AG08396 (cell line): ENCODE measurements around the gene TEX38.
"Not testable (repeated sequence)": the region's sequence is repeated elsewhere in the genome, so short reads cannot be mapped to it uniquely, and the experiment has no call there.

Source experiments
- DNase-seq: peaks from one replicate; pipeline ENCODE4 v3.0.0; 2012; ENCODE audit warnings: low spot score, mixed read lengths

Gene TEX38

DNA sequence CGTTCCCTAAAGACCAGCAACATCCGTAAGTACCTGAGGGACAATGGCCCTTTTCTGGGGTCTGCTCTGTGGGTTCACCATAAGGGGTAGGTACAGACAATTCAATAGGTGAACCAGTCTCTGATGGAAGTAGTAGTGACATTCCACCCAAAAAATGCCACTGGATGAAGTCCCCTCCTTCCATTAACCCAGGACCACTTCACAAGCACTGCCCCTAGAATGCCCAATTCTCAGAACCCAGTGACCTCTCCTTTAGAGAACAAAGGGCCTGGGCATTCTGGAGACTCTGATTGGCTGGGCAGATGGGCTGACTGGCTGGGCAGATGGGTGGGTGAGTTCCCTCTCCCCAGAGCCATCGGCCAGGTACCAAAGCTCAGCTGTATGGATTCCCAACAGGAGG, at the start of gene TEX38:
TSS of gene TEX38 (plus strand) at position 301 of the 400 bp plus-strand sequence. CDS start at position 382, 81 bp downstream.
- DNase-seq = no peak

DNA sequence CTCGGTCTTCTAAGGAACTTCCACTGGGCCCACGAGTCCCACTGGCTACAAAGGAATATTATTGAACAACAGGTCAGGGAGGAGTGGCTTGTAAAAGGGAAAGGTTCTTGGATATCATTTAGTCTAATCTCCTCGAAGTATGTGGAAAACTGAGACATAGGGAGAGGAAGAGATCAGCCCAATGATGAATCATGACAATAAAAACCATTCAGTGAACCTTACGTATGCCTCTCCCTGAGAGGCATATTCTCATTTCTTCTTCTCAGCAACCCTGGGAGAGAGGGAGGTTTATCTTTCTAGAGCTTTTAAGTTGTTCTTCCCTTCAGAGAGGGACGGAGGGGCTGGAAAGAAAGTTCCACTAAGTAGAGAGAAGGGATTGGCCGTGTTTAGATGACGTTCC, 49.7 kb upstream of the TEX38 start:
- no peak for DNase-seq

DNA sequence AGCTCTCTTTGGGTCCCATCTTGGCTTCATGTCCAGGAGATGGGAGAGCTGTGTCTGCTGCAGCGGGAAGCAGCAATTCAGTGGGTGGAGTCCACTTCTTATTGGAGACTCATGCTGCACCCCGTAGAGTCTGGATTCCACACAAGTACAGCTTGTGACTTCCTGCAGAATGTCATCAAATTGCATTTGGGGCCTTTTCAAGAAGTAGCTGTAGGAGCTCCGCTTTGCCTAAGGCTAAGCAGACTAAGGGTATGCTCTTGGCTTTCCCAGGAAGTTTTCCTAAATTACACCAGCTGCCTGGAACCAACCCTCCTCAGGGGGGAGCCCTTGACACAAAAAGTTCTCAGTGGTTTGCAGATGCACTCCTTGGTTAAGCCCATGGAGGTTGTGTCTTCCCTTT, 49.3 kb upstream of the TEX38 start:
- DNase-seq = peak; percentile 38

DNA sequence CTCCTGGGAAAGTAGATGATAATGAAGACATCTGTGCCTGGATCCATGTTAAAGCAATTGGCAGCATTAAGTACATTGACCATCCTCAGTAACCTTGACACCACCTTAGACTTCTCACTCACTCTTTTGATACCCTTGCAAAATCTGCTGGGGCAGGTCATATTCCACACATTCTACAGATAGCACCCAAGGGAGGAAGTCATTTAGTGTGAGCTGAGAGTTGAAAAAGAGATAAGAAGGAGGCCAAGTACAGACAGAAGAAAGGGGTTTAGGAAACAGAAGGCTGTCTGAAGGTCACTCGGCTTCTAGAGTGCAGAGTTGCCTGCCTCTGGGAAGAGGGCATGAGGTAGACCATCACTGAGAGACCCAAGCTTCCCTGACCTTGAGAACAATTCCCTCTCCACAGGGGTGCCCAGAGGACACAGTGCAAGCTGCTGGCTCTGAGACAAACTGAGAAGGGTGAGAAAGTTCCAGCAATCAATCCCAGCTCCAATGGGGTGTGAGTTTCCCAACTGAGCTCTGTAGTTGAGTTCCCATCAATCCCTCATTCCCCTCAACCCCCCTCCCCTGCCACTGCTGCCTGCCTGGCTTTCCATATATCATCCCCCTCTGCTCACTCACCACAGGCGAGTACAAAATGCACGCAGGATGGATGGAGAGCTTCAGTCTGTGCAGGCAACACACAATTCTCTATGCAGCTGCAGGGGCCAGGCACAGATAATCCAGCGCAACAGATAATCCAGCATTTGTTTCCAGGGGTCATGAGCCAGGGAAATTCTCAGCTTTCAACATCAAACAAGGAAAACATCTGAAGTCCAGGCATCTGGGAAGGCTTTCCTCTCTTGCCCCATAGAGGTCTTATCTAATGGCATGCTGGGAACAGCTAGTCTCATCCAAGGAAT, 47.7 kb upstream of the TEX38 start:
- DNase-seq = no peak

DNA sequence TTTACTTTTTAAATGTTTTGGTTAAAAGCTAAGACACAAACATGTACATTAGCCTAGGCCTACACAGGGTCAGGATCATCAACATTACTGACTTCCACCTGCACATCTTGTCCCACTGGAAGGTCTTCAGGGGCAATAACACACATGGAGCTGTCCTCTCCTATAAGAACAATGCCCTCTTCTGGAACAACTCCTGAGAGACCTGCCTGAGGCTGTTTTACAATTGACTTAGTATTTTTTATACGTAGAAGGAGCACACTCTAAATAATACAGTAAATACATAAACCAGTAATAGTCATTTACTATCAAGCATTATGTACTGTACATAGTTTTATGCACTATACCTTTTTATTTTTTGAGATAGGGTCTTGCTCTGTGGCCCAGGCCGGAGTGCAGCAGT, 40.9 kb upstream of the TEX38 start:
- DNase-seq = no peak

DNA sequence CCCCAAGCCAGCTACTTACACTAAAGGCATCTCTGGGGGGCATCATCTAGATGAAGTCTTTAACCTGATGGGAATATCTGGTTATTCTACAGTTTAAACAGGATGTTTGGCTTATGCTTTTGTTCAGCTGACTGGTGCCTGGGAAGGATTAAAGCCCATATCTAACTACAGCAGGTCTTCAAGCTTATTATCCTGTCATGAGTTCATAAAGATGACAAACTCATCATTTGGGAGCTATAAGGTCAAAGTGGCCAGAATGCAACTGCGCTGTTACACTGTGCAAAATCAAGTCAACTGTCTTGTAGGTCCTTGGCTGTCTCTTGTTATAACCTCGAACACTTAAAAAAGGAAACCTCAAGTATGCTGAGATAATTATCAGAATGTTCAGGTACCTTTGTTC, 36.4 kb upstream of the TEX38 start:
- DNase-seq = no peak

DNA sequence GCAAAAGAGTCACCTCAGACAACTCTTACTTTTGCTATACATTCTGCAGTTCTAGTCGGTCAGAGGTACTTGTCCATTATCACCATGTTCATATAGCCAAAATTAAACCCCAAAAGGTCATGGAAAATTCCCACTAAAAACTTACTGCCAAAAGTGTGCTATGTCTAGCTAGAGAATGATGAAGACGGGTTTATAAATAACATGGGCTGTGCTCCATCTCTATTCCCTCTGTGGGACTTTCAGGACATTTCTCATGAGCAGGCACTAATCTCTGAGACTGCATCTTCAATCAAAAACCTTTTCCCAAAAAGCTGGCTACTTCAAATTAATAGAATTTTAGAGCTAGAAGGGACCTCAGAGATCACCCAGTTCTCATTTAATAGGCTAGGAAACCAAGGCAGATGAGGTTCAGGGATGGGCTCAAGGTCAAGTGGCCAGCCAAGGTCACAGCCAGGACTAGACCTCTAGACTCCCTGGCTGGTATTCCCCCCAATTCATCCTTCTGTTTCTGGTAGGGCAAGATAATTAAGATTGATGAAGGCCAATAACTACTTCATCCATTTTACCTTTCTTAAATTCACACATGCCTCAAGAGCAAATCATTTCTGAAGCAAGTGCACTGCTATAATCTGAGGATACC, 34.1 kb upstream of the TEX38 start:
- no peak for DNase-seq

DNA sequence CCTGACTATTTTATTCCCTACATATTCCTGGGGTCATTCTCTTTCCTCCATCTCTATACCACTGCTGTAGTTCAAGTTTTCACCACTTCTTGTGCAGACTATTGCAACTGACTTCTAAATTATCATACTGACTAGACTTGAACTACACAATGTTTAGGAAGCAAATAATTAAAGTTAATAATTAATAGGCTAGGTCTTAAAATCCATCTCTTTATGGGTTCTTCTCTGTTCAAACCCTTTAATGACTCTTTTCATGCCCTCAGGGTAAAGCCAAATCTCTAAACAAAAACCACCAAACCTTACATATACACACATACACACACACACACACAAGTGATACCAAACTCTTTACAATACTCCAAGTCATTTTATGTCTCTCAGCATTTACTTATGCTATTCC, 32.7 kb upstream of the TEX38 start:
- DNase-seq = no peak

DNA sequence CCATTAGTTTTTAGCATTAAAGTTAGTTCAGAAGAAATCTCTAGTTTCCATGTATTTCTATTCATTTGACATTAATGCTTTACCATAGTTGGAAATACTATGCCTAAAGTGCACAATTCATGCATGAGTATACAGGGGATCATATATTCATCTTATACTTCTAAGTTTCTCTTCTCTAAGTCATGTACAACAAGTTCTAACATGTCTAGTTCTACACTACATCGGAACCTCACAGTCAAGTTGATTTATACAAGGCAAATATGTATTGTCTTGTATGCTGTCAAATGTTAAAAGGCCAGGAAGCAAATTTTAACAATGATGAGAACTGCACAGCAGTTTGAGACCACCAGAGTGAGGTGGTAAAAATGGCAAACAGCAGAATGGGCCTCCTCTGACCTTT, 32.1 kb upstream of the TEX38 start:
- DNase-seq = no peak

DNA sequence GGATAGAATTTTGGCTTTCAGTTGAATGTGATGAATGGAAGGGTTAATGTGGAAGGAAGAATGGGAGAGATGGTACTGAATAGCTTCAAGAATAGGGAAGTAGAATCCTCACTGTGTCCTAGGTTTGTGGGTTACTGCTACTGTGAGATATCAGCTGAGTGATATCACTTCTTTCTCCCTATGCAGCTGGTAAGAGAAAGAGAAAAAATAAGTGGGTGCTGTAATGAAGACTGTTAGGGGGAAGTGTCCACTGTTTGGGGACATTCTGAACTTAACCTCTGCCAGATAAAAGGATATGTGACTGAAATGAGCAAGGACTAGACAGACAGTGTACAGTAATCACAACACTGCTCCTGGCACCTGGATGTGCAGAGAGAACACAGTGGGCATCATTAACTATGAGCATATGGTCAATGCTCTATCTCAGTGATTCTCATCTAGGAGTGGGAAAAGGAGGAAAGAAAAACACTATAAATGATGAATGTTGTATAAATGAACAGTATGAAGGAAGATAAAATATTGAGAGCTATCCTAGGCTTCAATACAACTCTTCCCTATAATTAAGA, 29.5 kb upstream of the TEX38 start:
- no peak for DNase-seq

DNA sequence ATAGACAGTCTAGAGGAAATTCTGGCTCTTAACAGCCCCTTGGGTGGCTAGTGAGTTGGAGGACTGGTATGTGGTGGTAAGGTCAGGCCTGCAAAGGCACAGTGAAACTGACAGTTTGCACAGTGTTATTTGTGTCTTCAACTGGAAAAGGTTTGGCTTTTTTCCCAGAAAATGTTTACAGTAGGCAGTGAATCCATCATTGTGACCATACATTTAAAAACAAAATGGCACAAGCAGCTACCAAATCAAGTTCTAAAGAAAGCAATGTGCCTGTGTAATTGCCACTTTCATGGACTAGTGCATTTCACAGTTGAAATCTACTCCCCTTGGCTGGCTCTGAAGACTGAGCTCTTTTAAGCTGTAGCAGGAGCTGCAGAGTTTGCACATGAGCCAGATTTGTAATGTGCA, 28.3 kb upstream of the TEX38 start:
- peak; percentile 75 for DNase-seq

DNA sequence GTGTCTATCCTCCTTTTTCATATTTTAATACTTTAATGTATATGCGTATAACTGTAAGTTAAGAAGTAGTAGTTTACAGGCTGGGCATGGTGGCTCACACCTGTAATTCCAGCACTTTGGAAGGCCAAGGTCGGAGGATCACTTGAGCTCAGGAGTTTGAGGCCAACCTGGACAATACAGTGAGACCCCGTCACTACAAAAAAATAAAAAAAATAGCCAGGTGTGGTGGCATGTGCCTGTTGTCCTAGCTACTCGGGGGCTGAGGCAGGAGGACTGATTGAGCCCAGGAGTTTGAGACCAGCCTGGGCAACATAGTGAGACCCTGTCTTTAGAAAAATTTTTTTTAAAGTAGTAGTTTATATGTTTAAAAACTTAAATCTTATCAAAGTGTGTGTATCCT, 25.8 kb upstream of the TEX38 start:
- no peak for DNase-seq

DNA sequence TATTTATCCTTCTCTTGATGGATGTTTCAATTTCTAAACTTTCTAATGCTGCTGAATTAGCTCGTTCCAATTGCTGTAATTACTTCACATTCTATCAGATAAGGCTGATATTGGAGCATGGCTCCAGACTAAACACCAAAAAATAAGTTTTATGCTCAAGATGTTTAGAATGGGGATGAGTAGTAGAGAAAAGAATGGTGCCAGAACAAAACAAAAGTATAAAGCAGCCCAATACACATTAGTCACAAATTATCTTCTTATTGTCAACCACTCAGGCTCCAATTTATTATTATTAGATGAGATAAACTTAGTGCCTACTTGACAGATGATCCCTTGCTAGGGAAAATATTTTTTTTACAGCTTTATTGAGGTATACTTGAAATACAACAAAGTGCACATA, 25.3 kb upstream of the TEX38 start:
- DNase-seq = no peak

DNA sequence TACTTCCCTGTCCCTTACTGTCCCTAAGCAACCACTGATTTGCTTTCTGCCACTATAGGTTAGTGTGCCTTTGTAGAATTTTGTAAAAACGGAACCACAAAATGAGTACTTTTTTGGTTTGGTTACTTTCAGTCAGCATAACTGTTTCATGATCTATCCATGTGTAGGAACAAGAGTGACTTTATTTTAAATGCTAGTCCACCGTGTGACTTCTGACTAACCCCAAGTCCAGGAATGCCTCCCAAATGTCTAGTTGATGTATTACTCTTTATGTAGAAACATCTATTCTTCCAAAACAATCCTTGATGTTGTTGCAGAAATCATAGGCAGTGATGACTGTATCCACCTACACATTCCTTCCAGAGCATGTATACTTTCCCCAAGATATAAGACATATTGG, 24.8 kb upstream of the TEX38 start:
- no peak for DNase-seq

DNA sequence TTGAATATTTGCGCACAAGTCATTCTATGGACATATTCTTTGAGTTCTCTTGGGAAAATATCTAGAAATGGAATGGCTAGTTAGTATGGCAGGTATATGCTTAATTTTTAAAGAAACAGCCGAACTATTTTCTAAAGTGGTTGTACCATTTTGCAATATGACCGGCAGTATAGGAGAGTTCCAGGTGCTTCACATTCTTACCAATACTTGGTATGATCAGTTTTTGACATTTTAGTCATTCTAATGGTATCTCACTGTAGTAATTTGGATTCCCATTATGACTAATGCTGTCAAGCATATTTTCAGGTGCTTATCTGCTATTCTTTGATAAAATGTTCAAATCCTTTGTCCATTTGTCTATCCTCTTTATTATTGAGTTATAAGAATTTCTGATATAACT, 24.0 kb upstream of the TEX38 start:
- DNase-seq = no peak

DNA sequence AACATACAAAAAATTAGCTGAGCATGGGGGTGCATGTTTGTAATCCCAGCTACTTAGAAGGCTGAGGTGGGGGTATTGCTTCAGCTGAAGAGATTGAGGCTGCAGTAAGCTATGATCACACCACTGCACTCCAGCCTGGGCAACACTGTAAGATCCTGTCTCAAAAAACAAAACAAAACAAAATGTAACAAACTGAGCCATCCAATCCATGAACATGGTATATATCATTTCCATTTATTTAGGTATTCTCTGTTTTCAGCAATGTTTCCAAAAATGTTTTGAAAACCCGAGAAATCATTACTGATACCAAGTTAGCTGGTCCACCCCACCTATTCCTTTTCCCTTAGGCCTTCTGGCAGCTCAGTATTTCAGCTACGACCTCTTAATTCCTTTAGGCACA, 21.9 kb upstream of the TEX38 start:
- no peak for DNase-seq

DNA sequence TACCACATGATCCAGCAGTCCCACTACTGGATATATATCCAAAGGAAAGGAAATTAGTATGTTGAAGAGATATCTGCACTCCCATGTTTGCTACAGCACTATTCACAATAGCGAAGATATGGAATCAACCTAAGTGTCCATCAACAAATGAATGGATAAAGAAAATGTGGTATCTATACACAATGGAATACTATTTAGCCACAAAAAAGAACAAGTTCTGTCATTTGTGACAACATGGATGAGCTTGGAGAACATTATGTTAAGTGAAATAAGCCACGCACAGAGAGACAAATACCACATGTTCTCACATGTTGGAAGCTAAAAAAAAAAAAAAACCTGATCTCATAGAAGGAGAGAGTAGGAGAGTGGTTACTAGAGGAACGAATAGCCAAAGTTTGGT, 21.2 kb upstream of the TEX38 start:
- DNase-seq = no peak

DNA sequence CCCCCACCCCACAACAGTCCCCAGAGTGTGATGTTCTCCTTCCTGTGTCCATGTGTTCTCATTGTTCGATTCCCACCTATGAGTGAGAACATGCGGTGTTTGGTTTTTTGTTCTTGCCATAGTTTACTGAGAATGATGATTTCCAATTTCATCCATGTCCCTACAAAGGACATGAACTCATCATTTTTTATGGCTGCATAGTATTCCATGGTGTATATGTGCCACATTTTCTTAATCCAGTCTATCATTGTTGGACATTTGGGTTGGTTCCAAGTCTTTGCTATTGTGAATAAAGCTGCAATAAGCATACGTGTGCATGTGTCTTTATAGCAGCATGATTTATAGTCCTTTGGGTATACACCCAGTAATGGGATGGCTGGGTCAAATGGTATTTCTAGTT, 20.5 kb upstream of the TEX38 start:
- DNase-seq = not testable (repeated sequence)

DNA sequence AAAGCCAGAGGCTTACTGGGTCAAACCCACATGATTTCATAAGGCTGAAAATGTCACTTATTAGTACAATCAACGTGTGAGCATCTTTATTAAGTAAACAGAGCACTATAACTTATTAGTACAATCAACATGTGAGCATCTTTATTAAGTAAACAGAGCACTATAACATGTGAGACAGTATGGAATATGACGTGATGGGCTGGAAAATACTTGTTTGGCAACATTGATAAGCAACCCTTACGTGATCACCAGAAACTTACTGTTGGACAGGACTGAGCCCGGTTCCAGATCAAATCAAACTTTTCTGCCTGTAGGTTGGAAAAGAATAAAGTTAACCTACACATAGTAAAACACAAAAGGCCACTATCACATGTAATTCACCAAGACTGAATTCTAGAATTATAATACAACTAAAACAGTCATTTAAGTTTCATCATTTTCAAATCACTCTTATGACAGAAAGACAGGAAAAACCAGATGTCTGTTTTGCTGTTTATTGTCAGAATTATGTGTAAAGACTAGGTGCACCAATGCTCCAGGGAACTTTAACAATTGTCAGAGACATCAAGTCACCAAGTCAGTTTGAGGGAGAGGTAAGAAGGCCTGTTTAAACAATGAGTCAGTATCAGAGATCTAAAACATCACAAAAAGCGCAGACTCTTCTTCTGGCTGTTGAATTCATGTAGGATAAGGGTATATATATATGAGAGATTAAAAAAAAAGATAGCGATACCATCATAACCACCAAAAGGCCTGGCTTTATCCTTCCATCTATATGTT, 19.1 kb upstream of the TEX38 start:
- DNase-seq = no peak

DNA sequence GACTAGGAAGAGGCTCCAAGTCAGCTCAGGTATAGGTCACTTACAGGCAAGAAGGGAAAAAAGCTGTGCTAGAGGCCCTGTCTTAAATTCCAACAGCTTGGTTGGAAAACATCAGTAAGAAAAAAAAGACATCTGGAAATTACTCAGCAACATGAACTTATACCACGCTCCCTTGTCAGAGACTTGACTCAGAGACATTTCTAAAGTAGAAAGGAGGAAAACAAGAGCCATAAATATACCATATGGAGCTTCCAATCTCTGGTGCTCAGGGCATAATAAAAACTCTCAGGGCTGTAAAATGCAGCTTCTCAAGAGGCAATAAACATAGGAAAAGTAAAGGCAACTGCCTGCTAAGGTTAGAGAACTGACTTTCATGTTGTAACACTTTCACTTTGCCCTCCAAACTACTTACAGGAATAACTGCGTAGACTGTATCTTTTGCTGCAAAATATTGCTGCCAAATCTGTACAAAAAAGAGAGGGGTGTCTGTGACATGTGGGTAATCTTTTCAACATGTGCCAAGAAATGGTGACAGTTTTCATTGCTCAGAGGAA, 18.2 kb upstream of the TEX38 start:
- no peak for DNase-seq

DNA sequence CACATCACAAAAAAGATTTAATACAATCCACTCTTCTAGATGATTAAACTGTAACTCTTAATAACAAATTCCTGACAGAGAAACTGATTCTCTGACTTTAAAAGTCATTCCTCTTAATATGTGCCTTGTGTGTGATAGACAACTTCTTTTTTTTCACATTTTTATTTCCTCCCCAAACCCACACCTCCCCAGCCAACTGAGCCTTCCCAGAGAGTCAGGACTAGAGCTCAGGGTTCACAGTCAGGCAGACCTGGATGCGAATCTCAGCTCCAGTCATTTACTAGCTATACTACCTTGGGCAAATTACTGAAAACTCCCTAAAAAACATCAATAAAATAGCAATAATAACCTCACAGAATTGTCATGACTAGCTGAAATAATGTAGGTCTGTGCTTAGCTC, 17.6 kb upstream of the TEX38 start:
- DNase-seq = no peak

DNA sequence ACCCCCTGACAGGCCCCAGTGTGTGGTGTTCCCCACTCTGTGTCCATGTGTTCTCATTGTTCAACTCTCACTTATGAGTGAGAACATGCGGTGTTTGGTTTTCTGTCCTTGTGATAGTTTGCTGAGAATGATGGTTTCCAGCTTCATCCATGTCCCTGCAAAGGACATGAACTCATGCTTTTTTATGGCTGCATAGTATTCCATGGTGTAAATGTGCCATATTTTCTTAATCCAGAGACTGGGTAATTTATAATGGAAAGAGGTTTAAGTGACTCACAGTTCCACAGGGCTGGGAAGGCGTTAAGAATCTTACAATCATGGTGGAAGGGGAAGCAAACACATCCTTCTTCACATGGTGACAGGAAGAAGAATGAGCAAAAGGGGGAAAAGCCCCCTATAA, 17.0 kb upstream of the TEX38 start:
- DNase-seq = not testable (repeated sequence)
